GM18951 (cell line): ENCODE data around the gene HOXB3.

Experiments used
- POLR2A ChIP-seq: IDR thresholded peaks from 4 replicates; pipeline ENCODE4 v1.6.1; 2011; ENCODE audit warnings: mild to moderate bottlenecking; ENCODE audit not compliant: insufficient read length, insufficient read depth; ENCODE audit errors: extremely low read depth
- in situ Hi-C: fragments of 300-500 bp; cut with MboI; formaldehyde crosslinking; loops from one replicate; pipeline ENCODE4 v1.12.0; 2022; ENCODE audit warnings: low sequenced_read_pairs, mixed read lengths, inconsistent platforms; ENCODE audit not compliant: unreplicated experiment

Gene HOXB3

GRCh38 chr17:48526608-48527546 lies 63.2 kb downstream of the HOXB3 start:
- in situ Hi-C loops: no loop called here
- TF ChIP-seq POLR2A: no peak

- no peak for TF ChIP-seq POLR2A
- in situ Hi-C loops: no loop called here
Observed at GRCh38 chr17:48523010-48523409, 67.0 kb downstream of the HOXB3 start.

GRCh38 chr17:48522031-48522653 lies 67.9 kb downstream of the HOXB3 start:
- TF ChIP-seq POLR2A: no peak
- in situ Hi-C loops: no loop called here

DNA sequence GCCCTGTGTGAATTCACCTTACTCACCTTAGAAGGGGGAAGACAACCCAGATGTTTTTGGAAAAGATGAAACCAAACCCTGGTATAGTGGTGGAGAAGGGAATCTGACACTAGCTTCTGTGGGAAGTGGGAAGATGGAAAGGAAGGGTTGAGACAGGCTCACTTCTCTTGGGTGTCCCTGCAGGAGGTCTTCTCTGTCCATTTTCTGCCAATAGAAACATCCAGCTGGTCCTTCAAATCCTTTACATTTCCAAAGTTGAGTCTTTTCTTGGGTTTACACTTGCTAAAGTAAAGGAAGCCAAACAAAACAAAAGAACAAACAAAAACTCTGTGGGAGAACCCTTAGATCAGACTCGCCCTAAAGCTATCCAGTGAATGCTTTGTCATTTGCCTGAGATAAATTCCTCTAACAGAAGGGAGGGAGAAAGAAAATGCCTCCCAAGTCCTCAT lies 69.4 kb downstream of the HOXB3 start:
- no peak for TF ChIP-seq POLR2A
- in situ Hi-C loops: no loop called here

- in situ Hi-C loops: no loop called here
- no peak for TF ChIP-seq POLR2A
Observed at GRCh38 chr17:48519427-48519826, 70.6 kb downstream of the HOXB3 start.

GRCh38 chr17:48517478-48517877 lies 72.6 kb downstream of the HOXB3 start:
- no peak for TF ChIP-seq POLR2A
- in situ Hi-C loops: no loop called here

GRCh38 chr17:48515925-48516900 lies 73.8 kb downstream of the HOXB3 start:
- in situ Hi-C loops: no loop called here
- TF ChIP-seq POLR2A: no peak

DNA sequence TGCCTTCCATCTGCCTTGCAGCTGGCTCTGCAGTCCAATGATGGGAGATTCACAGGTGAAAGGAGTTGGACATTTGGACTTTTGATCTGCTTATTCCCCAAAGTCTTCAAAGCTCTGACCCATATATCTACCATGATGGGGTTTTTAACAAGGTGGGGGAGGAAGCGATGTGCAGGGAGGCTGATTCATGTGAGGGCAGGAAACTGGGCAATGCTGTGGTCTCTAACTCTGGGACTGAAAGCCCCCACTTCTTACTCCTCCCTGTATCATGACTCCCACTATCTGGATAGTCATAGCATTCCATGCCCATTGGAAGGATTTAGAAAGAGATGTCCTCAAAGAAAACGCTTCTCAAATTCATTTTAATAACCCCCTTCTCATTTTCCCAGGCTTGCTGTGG lies 75.6 kb downstream of the HOXB3 start:
- in situ Hi-C loops: no loop called here
- TF ChIP-seq POLR2A: no peak

GRCh38 chr17:48513666-48514455 lies 76.2 kb downstream of the HOXB3 start:
- in situ Hi-C loops: no loop called here
- peak; percentile 28 for TF ChIP-seq POLR2A

GRCh38 chr17:48513097-48513496 lies 76.9 kb downstream of the HOXB3 start:
- no peak for TF ChIP-seq POLR2A
- in situ Hi-C loops: no loop called here

DNA sequence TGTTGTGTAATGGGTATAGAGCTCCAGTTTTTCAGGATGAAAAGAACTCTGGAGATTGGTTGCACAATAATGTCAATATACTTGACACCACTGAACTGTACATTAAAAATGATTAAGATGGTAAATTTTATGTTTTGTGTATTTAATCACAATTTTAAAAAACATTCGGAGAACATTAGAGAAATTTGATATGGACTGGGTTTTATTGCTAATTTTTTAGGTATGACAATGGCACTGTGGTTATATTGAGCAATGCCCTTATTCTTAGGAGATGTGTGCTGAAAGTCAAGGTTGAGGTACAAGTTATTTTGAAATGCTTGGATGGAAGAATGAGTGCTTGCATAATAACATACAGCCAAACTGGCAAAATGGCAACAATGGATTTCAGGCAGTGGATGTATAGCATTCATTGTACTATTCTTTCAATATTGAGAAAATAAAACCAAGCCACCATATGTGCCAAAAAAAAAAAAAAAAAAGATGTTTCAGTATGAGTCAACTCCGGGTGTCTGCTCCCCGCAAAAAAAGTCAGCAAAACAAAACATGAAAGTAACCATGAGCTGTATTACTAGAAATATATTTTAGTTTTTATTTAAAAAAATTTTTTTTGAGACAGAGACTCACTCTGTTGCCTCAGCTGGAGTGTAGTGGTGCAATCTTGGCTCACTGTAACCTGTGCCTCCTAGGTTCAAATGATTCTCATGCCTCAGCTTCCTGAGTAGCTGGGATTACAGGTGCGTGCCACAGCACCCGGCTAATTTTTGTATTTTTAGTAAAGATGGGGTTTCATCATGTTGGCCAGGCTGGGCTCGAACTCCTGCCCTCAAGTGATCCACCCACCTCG lies 79.1 kb downstream of the HOXB3 start:
- in situ Hi-C loops: no loop called here

More for the DNA sequence above, 79.1 kb downstream of the HOXB3 start:
- TF ChIP-seq POLR2A: no peak
